ENCODE measurements around the gene DNAAF3.

DNA sequence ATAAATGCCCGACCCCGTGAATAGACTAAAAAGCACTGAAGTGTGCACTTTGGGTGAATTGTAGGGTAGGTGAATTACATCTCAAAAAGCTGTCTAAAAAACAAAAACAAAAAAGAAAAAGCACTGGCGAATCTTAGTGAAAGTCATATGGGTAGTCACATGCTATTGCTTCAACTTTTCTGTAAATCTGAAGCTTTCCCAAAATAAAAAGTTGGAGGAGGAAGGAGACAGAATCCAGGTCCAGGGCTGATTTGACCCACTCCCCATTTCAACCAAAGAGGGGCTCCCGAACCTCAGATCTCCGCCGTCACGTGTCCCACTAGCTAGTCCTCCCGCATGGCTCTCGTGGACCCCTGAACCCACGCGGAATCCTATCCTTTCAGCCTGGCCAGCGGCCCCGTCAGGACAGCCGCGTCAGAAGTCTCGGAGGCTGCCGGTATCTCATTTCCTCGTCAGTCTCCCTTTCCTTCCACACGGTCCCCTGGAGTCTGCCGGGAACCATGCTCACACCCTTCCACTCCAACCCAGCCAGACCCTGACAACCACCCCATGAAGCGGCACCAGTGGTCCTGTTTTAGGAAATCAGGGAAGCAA, 55.1 kb downstream of the DNAAF3 start:
- TF ChIP-seq, protein P1, sequence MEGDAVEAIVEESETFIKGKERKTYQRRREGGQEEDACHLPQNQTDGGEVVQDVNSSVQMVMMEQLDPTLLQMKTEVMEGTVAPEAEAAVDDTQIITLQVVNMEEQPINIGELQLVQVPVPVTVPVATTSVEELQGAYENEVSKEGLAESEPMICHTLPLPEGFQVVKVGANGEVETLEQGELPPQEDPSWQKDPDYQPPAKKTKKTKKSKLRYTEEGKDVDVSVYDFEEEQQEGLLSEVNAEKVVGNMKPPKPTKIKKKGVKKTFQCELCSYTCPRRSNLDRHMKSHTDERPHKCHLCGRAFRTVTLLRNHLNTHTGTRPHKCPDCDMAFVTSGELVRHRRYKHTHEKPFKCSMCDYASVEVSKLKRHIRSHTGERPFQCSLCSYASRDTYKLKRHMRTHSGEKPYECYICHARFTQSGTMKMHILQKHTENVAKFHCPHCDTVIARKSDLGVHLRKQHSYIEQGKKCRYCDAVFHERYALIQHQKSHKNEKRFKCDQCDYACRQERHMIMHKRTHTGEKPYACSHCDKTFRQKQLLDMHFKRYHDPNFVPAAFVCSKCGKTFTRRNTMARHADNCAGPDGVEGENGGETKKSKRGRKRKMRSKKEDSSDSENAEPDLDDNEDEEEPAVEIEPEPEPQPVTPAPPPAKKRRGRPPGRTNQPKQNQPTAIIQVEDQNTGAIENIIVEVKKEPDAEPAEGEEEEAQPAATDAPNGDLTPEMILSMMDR (IDR thresholded peaks at IDR 0.05), result no peak
- no peak for TF ChIP-seq POLR2A (IDR thresholded peaks at IDR 0.05)
